PC-3 (cell line): ENCODE measurements around the gene UBAC2. TPM values are rescaled to one million over a fixed set of nuclear protein-coding genes. Genes with fewer than 3 reads are reported as not detected.
A peak's percentile ranks its signal among the peaks of the same experiment; 100 is the strongest.

ENCODE experiments used
- ATAC-seq: fragments of 200-7000 bp; cut with Tn5 transposase; 2 replicates; pipeline ENCODE4 v1.9.1; 2020; ENCODE audit warnings: mild to moderate bottlenecking, moderate library complexity
- BruUV-seq: library from RNA; stranded (reverse); fragments of 400-500 nt; replicated peaks from 2 replicates; lab custom pipeline; 2021; lab: Mats Ljungman, UMichigan
- CTCF ChIA-PET: fragments of 300-600 bp; sonication (Branson Sonifier 250); formaldehyde crosslinking; loops from one replicate; lab custom pipeline; 2022; ENCODE audit warnings: antibody characterized with exemption; lab: Charles Lee
- POLR2A ChIA-PET: fragments of 300-600 bp; sonication (Branson Sonifier 250); formaldehyde crosslinking; loops from one replicate; lab custom pipeline; 2022; ENCODE audit warnings: antibody characterized with exemption; ENCODE audit not compliant: unreplicated experiment; lab: Charles Lee
- DNase-seq: peaks from one replicate; pipeline ENCODE4 v3.0.0-alpha.2; 2015
- H2AFZ ChIP-seq: fragments of 300-600 bp; sonication (generic); 2 replicates; pipeline ENCODE4 v1.6.0; 2016; ENCODE audit warnings: antibody characterized with exemption, low read length
- H3F3A ChIP-seq: fragments of 300-600 bp; sonication (generic); one replicate; pipeline ENCODE4 v1.6.0; 2017; ENCODE audit warnings: antibody characterized with exemption, low read length, control low read depth, mild to moderate bottlenecking; ENCODE audit not compliant: unreplicated experiment
- H3K27ac ChIP-seq: fragments of 300-600 bp; sonication (generic); 2 replicates; pipeline ENCODE4 v1.5.1; 2016; ENCODE audit warnings: mild to moderate bottlenecking, low read length
- H3K27me3 ChIP-seq: fragments of 300-600 bp; sonication (generic); 2 replicates; pipeline ENCODE4 v1.6.1; 2016; ENCODE audit warnings: low read length, mixed read lengths
- H3K36me3 ChIP-seq: fragments of 300-600 bp; sonication (generic); 2 replicates; pipeline ENCODE4 v1.6.1; 2016; ENCODE audit warnings: low read depth, mixed run types, low read length, mixed read lengths
- H3K4me1 ChIP-seq: fragments of 300-600 bp; sonication (generic); 2 replicates; pipeline ENCODE4 v1.5.1; 2016; ENCODE audit warnings: low read length; ENCODE audit not compliant: insufficient read depth
- H3K4me2 ChIP-seq: fragments of 300-600 bp; sonication (generic); 2 replicates; pipeline ENCODE4 v1.6.0; 2016; ENCODE audit warnings: low read length
- H3K4me3 ChIP-seq: fragments of 300-600 bp; sonication (generic); 2 replicates; pipeline ENCODE4 v1.5.1; 2016; ENCODE audit warnings: mild to moderate bottlenecking, low read length, mixed read lengths
- H3K79me2 ChIP-seq: fragments of 300-600 bp; sonication (generic); 2 replicates; pipeline ENCODE4 v1.6.1; 2017; ENCODE audit warnings: low read length, mixed read lengths
- H3K9ac ChIP-seq: fragments of 300-600 bp; sonication (generic); 2 replicates; pipeline ENCODE4 v1.6.0; 2016; ENCODE audit warnings: mild to moderate bottlenecking, low read length
- H3K9me2 ChIP-seq: fragments of 300-600 bp; sonication (generic); replicated peaks from 2 replicates; pipeline ENCODE4 v1.6.1; 2016; ENCODE audit warnings: mixed run types, low read length, mixed read lengths
- H3K9me3 ChIP-seq: fragments of 300-600 bp; sonication (generic); 2 replicates; pipeline ENCODE4 v1.6.1; 2016; ENCODE audit warnings: low read length, mixed read lengths
- H4K20me1 ChIP-seq: fragments of 300-600 bp; sonication (generic); 2 replicates; pipeline ENCODE4 v1.6.1; 2016; ENCODE audit warnings: low read length, mixed read lengths
- CTCF ChIP-seq: fragments of 300-600 bp; sonication (generic); conservative IDR thresholded peaks from 2 replicates; pipeline ENCODE4 v1.5.1; 2017; ENCODE audit warnings: antibody characterized with exemption, low read depth, mild to moderate bottlenecking, low read length
- EZH2 ChIP-seq: fragments of 300-600 bp; sonication (generic); IDR thresholded peaks from one replicate; pipeline ENCODE4 v1.6.1; 2017; ENCODE audit warnings: antibody characterized with exemption, mild to moderate bottlenecking, low read length; ENCODE audit not compliant: unreplicated experiment
- EZH2phosphoT487 ChIP-seq: fragments of 300-600 bp; sonication (generic); IDR thresholded peaks from 2 replicates; pipeline ENCODE4 v1.6.1; 2018; ENCODE audit warnings: mild to moderate bottlenecking, antibody characterized with exemption, low read length, borderline replicate concordance
- intact Hi-C: fragments of 100-400 bp; cut with micrococcal nuclease; formaldehyde crosslinking; loops from 2 replicates; pipeline ENCODE4 v1.9.0; 2023
- total RNA-seq: library from RNA; depleted of rRNA; stranded (reverse); fragments of >200 nt; gene quantifications from 2 replicates; pipeline ENCODE4 v1.2.3, GENCODE V29; 2014

UBAC2 gene
- total RNA-seq, 1 experiment from 2014 or later = 34.5 TPM

- no TSS peak for BruUV-seq
- Histone ChIP-seq H4K20me1 (no peaks in the 10 kb centered on the region), H3K9ac (no peak overlapping the region), H3K27ac (peak overlapping the region; percentile 59), H3F3A (no peaks in the 10 kb centered on the region), H3K4me3 (peak overlapping the region; percentile 12; the same call in 1 of the 2 replicates), H3K79me2 (no peaks in the 10 kb centered on the region), H3K27me3 (no peaks in the 10 kb centered on the region), H3K4me1 (peaks cover 24% of the 10 kb centered on the region), H3K9me3 (no peaks in the 10 kb centered on the region), H3K9me2 (no peaks in the 10 kb centered on the region), H2AFZ (peak overlapping the region; percentile 35; the same call in 1 of the 2 replicates), H3K4me2 (peak overlapping the region; percentile 66), H3K36me3 (no peaks in the 10 kb centered on the region)
- ChIA-PET CTCF (no interaction called here), POLR2A (no interaction called here)
- intact Hi-C loops = loop anchor here (10.0 kb wide), 1 partner anchor 323 kb away; no protein-coding TSS in a partner anchor
- DNase-seq (no peak), ATAC-seq (no peak)
- TF ChIP-seq EZH2 (no peak), EZH2phosphoT487 (no peak), CTCF (no peak)
Measured at GRCh38 chr13:99191336-99191899, 9.2 kb upstream of the UBAC2 start.

- no peaks in the 10 kb centered on the region for H3K9me3 ChIP-seq
- DNase-seq (peak; percentile 65), ATAC-seq (peak; percentile 79)
- no TSS peak for BruUV-seq
- no peaks in the 10 kb centered on the region for H4K20me1 ChIP-seq
- no peaks in the 10 kb centered on the region for H3K9me2 ChIP-seq
- ChIA-PET POLR2A (no interaction called here), CTCF (interaction anchor here (0.6 kb wide), 1 partner anchor 396 kb away, joined by 3 read pairs; no protein-coding TSS in a partner anchor)
- peak overlapping the region; percentile 12; the same call in 1 of the 2 replicates for H3K4me3 ChIP-seq
- intact Hi-C loops = loop anchor here (10.0 kb wide), 1 partner anchor 323 kb away; no protein-coding TSS in a partner anchor
- H3K4me2 ChIP-seq = peak overlapping the region; percentile 66
- H2AFZ ChIP-seq = peak overlapping the region; percentile 35; the same call in 1 of the 2 replicates
- H3K4me1 ChIP-seq = peaks cover 29% of the 10 kb centered on the region
- peak overlapping the region; percentile 59 for H3K27ac ChIP-seq
- H3F3A ChIP-seq = no peaks in the 10 kb centered on the region
- H3K9ac ChIP-seq = no peak overlapping the region
- H3K79me2 ChIP-seq = no peaks in the 10 kb centered on the region
- TF ChIP-seq CTCF = no peak
- TF ChIP-seq EZH2phosphoT487 = no peak
- TF ChIP-seq EZH2 = no peak
- H3K27me3 ChIP-seq = no peaks in the 10 kb centered on the region
- H3K36me3 ChIP-seq = no peaks in the 10 kb centered on the region
Measured at GRCh38 chr13:99191900-99192399, 8.7 kb upstream of the UBAC2 start.

GRCh38 chr13:99192480-99192879 lies 8.2 kb upstream of the UBAC2 start:
- intact Hi-C loops = loop anchor here (10.0 kb wide), 1 partner anchor 322 kb away; no protein-coding TSS in a partner anchor
- no peaks in the 10 kb centered on the region for H3K36me3 ChIP-seq
- H3K27ac ChIP-seq = peak overlapping the region; percentile 59; the same call in 1 of the 2 replicates
- peaks cover 34% of the 10 kb centered on the region for H3K4me1 ChIP-seq
- TF ChIP-seq CTCF = no peak
- no peak for TF ChIP-seq EZH2phosphoT487
- no peak for TF ChIP-seq EZH2
- H3K27me3 ChIP-seq = no peaks in the 10 kb centered on the region
- H3K79me2 ChIP-seq = no peaks in the 10 kb centered on the region
- no peaks in the 10 kb centered on the region for H3K9me3 ChIP-seq
- no peak overlapping the region for H3K9ac ChIP-seq
- no TSS peak for BruUV-seq
- CTCF ChIA-PET = interaction anchor here (0.6 kb wide), 1 partner anchor 396 kb away, joined by 3 read pairs; no protein-coding TSS in a partner anchor
- H2AFZ ChIP-seq = no peak overlapping the region
- DNase-seq = no peak
- H3K9me2 ChIP-seq = no peaks in the 10 kb centered on the region
- H3K4me3 ChIP-seq = peak overlapping the region; percentile 12; the same call in 1 of the 2 replicates
- H3F3A ChIP-seq = peaks cover under 1% of the 10 kb centered on the region
- peak overlapping the region; percentile 66 for H3K4me2 ChIP-seq
- POLR2A ChIA-PET = no interaction called here
- peak; percentile 3; the same call in 1 of the 2 replicates for ATAC-seq
- no peaks in the 10 kb centered on the region for H4K20me1 ChIP-seq
